Inferior parietal cortex (tissue), 1 donor: Measurements from ENCODE around the gene ZBTB3.
A peak's percentile ranks its signal among the peaks of the same experiment; 100 is the strongest.
"Not testable (repeated sequence)": the region's sequence is repeated elsewhere in the genome, so short reads cannot be mapped to it uniquely, and the experiment has no call there.

Experiments used
- DNase-seq: peaks from one replicate; pipeline ENCODE4 v3.0.0-alpha.2; 2016; ENCODE audit errors: extremely low spot score

The ZBTB3 gene

DNA sequence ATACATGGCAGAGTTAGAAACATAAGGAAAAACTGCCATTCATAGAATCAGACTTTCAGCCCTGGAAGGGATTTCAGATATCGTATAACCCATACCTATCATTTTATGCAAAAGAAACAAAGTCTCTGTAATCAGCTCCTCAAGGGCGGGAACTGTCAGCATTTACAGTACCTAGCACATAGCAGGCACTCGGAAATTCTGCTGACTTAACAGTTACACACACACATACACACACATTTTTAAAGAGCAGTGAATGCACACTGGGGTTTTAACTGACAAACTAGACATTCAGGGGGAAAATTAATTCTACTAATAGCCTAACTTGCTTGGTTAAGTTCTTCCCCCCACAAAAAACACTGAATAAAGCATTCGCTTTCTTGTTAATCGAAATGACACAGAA, 37.8 kb downstream of the ZBTB3 start:
- no peak for DNase-seq

DNA sequence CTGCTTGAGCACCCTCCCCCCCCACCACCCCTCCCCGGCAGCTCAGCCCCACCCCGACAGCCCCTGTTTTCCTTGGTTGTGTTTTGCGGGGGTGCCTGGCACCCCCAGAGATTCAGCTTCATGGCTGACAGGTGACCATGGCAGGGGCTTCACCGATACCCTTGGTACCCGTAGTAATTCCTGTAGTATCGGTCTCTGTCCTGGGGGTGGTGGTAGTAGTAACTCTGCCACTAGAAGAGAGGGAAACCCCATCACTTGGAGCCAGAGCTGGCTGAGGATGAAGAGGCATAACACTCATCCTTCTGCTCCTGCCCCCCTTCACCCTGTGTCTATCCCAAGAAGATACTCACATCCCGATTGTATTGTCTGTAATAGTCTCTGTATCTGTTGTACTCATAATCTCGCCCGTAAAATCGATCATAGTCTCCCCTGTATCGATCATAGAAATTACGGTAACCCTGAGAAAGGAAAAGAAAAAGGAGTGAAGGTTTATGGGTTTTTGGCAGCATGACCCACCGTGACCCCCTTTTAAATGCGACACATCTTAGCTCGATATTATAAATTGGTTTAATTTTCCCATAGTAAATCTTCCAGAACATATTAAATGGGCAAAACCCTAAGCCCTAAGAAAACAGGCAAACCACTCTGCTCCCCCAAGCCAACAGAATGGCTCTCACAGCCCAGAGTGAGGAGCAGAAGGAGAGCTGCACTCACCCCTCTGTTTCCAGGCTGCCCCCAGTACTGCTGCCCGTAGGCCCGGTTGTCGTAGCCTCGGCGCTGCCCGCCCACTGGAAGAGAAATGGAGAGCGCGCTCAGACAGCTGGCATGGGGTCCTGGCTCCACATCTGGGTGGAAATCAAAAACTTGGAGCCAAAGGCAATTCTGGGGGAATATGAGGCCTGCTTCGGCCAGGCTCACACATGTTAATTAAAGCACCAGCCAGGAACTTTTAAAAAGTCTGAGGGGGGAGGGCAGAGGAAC, 38.5 kb downstream of the ZBTB3 start:
- DNase-seq, result no peak

DNA sequence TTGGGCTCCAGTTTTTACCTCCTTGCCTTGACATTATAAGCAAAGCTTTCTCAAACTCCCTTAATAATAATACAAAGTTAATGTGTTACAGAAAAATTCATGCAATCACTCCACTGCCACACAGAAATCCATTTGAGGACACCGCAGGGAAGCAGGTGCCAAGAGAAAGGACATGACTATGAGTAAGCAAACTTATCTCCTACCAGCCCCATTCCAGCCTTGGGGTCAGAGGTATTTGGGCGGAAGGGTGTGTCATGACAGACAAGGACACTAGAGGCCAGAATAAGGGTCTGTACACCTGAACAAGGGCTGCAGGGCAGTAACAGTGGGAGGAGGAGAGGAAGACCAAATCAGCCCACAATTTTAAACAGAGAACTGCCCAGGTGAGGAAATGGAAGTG, 40.6 kb downstream of the ZBTB3 start:
- no peak for DNase-seq

DNA sequence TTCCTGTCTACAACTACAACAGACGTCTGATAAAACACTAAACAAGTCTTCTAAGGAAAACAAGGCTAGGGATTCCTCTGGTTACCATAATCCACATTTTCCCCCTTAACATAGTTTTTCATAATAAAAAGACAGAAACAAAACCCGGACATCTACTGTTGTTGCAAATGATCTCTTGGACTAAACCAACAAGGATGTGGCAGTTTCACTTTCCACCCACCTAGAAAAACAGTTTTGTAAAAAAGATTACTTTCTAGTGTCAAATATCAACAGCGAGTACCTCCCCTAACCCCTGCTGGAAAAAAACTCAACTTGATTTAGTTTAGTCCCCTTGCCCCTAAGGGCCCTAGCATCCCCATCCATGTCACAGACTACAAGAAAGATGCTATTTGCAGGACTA, 41.1 kb downstream of the ZBTB3 start:
- no peak for DNase-seq

DNA sequence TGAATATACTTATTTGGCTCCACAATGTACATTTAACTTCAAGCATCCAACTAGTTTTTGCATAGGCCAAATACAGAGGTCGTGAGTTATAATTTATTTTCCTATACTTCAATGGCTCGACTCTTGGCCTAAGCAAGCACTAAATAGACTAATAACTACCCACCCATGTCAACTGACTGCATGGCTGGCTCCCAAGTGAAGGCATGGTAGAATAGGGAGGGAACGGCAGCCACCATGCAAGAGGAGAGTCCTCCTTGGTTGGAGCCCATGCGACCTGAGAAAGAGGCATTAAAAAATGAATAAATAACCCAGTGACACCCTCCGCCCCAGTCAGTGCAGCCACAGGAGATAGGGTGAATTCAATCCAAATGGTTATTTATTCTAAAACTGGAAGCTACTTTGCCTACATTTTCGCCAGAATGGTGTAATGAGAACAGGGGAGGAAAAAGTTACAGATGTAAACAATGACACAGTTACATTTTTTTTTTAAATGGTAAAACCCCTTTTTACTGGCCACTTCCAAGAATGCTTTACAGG, 41.6 kb downstream of the ZBTB3 start:
- DNase-seq, result no peak

DNA sequence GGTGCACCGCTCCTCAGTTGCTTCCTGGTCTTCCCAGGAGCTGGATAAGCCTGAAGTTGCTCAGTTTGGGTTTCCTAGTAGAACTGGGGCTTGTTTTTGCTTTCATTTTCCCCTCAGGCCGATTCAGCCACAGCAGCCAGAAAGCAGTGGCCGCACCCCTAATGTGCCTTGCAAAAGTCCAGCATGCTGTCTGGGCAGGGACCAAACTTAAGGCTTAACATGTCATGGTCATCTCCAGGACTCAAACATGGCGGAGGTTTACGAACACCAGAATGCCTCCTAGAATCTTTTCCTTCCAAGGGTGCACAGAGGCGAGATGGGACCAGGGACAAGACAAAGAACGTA, 44.0 kb downstream of the ZBTB3 start:
- no peak for DNase-seq

DNA sequence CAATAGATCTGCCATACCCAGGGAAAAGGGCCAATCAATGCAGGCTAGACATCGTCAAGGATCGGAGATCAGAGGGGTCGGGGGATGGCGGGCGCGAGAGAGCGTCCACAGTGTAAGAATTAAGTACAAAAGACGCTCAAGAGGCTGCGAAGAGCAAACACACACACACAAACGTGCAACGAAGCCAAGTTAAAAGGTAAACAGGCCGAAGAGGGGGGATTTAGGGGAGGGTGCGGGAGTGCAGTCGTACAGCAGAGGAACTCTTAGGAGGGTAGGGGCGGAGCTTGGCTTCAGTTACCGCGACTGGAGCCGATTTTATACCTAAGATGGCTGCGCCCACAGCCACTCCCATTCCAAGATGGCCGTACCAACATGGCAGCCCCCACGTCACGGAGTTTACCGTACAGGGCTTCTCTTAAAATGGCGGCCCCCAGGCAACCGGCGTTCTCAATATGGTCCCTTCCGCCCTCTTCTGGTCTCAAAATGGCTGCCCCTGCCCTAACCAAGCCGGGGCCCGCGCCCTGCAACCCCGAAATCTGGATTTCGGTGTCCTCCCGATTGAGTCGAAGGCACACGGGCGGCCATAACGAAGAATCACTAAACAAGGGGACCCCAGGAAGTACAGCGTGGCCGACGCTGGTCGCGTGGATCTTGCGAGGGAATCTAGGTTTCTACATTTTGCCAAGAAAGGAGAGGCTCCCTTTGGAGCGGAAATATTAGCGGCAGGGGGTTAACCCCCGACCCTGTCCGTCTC, 44.5 kb downstream of the ZBTB3 start:
- DNase-seq, result peak; percentile 98

DNA sequence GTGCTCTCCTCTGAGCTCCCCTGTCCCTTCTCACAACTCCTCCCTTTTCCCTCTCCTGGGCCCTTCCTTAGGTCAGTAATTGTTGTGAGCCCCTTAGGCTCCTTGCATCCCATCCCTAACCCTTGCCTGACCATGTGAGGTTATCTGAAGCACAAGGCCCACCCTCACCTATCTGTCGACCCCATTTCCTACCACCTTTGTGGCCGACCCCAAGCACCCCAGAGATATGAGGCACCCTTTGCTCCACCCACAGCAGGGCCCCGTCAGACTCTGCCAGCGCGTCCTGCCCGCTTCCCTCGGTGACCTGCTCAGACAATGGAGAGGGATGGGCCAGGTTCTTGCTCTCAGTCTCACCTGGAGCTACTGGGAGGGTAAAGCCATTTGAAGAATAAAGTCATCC, 45.2 kb downstream of the ZBTB3 start:
- no peak for DNase-seq

DNA sequence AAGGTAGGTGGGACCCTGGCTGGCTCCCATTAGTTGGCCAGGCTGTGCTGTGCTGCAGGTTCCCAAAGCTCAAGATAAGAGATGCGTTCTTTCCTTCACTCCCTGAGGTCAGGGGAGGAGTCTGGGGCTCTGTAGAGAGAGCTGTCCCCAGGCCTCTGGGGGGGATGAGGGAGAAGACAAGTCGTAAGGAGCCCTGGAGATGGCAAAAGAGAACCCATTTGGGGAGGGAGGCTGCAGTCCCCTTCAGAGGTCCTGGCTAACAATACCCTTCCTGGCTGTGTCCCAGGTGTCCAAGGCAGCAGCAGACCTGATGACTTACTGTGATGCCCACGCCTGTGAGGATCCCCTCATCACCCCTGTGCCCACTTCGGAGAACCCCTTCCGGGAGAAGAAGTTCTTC, 45.6 kb downstream of the ZBTB3 start:
- peak; percentile 24 for DNase-seq

DNA sequence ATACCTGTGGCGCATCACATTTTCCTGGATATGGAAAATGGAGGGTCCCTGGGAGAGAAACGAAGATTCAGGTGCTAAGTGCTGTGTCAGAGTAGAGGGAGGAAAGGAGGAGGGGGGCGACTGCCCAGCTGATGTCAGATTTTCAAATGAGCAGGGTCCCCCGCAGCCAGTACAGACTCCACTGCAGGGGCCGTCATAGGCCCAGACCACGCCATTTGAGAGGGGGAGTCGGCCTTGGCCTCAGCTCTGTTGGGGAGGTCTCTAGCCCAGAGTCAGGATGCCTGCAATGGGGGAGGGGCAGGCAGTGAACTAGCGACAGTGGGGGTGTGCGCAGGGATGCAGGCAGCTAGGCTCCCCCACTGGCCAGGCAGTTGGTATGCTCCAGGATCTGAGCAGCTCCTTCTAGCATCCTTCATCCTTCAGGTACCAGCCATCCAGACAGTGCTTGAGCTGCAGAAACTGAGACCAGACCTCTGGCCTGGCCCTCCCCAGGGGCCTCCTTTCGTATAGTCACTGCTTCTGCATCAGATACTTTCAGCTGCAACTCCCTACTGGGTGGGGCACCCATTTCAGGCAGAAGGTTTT, 46.6 kb downstream of the ZBTB3 start, which contains the start of the genes BSCL2 and GNG3:
TSS of gene BSCL2 (minus strand) at position 148 of the 585 bp plus-strand sequence. CDS start 229 bp downstream, outside the sequence.
TSS of gene GNG3 (plus strand) at position 400 of the 585 bp plus-strand sequence. CDS start 620 bp downstream, outside the sequence.
- DNase-seq, result peak; percentile 78

DNA sequence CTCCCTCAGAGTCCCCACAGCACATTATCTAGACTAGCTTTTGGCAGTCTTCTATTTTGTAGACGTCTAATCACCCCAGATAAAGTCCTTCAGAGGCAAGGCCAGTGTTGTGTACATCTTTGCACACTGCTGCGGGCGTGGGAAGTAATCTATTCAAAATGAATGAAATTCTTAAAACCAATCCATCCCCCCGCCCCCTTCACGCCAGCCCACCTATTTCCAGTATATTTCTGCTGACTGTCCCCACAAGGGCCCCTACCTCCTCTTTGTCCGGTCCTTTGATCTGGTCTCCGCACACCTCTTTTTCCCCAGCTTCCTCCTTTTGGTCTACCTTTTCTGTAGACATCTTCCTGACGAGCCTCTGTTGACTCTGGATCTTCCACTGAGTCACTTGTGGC, 47.1 kb downstream of the ZBTB3 start:
- DNase-seq, result no peak

DNA sequence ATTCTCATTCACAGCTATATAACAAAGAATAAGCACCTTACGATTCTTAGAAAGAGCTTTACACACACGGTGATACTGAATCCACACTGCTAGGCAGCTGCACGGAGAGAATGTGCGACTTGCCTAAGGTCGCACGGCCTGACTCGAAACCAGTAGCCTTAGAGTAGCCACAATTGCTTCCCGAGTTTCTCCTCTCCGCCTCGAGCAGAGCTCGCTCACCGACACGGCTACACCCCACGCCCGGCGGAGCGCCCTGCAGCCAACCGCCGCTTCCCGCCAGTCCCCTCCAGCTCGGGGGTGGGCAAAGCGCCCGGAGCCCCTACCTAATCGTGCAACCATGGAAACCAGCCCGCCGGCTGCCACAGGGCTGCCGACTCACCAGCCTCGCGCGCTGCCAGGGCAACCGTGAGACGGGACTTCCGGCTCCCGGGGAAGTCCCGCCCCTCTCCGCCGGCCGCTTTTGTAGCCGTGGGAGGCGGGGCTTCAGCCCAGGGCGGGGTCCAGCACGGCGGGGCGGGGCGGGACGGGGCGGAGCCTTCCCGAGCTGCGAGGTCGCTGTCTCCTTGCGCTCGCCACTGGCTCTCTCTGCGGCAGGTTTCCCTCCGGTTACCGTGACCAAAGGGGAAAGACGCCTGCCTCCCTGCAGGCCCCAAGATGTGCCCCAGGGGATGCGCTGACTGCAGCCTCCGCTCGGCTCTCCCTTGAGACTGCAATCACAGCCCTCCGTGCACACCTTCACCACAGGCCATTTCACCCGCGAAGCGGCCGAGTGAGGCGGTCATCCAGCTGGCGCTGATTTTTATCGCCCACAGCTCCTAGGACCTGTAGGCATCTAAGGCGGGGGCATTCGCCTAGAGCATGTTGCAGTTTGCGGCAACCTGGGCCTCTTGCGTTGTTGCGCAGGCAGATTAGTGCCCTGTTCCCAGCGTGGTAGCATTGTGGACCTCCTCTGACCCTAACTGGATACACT, 47.8 kb downstream of the ZBTB3 start:
- peak; percentile 93 for DNase-seq

DNA sequence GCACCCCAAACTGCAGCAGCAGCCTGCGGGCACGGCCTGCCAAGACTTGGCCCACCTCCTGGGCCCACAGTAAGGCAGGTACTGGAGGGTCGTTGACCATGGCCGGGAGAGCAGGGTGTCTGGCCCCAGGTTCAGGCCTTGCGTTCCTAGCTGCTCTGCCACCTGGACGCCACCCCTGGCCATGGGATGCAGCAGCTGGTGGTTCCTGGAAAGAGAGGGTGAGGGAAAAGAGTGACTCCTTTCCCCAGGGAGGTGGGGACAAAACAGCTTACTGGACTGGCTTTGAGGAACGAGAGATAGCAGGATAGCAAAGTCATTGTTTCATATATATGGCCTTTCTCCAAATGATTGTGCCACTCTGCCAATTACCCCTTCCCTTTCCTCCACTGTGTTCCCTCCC, 48.5 kb downstream of the ZBTB3 start:
- DNase-seq, result no peak

DNA sequence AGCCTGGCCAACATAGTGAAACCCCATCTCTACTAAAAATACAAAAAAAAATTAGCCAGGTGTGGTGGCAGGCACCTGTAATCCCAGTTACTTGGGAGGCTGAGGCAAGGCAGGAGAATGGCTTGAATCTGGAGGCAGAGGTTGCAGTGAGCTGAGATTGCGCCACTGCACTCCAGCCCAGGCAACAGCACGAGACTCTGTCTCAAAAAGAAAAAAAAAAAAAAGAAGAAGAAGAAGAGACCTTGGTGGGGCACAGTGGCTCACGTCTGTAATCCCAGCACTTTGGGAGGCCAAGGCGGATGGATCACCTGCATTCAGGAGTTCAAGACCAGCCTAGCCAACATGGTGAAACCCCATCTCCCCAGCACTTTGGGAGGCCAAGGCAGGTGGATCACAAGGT, 50.0 kb downstream of the ZBTB3 start:
- DNase-seq, result not testable (repeated sequence)

DNA sequence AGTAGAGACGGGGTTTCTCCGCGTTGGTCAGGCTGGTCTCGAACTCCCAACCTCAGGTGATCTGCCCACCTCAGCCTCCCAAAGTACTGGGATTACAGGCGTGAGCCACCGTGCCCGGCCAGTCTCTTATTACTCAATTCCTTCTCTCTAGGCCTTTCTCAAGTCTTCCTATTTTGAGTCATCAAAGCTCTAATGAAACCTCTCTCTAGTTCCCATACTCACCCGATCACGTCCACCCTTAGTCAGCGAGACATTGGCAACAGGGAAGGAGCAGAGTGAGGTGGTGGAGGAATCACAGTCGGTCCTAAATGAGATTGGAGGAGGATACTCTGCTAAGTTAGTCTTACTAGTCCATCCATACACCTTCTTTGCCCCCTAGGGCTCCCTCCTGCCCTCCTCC, 51.7 kb downstream of the ZBTB3 start:
- no peak for DNase-seq
